K562 (cell line): ENCODE measurements around the gene HDAC10. TPM values are rescaled to one million over a fixed set of nuclear protein-coding genes. Genes with fewer than 3 reads are reported as not detected.

Source experiments
- ATAC-seq: fragments of 200-7000 bp; cut with Tn5 transposase; 3 replicates; pipeline ENCODE4 v1.9.1; 2020; ENCODE audit warnings: moderate library complexity
- BruUV-seq: library from RNA; stranded (reverse); fragments of 400-500 nt; replicated peaks from 2 replicates; lab custom pipeline; 2021; lab: Mats Ljungman, UMichigan
- CTCF ChIA-PET: fragments of 300-600 bp; formaldehyde crosslinking; extraction: SDS; loops from one replicate; lab custom pipeline; 2021; ENCODE audit warnings: low intra/inter-chr PET ratio; lab: Yijun Ruan, JAX
- POLR2A ChIA-PET: fragments of 300-600, 350-650 bp; sonication (Branson Sonifier 250); formaldehyde crosslinking; extraction: SDS; loops from one replicate; lab custom pipeline; 2021; ENCODE audit warnings: antibody characterized with exemption, inconsistent platforms; lab: Yijun Ruan, JAX
- DNase-seq, 4 experiments: peaks; one replicate each; pipeline versions ENCODE4 v3.0.0 to v3.0.0-alpha.2; 2011 to 2018; ENCODE audit warnings: low spot score in 3 of 4, mixed read lengths in 3 of 4; ENCODE audit errors: extremely low read depth in 1 of 4
- FAIRE-seq: peaks from 2 replicates; lab custom pipeline; 2011; peaks lifted over from hg19 to GRCh38; lab: Jason Lieb, UNC
- H2AFZ ChIP-seq: 2 replicates; pipeline ENCODE4 v1.6.0; 2011; ENCODE audit warnings: low read depth, low read length, control low read depth, inconsistent platforms
- H3K27ac ChIP-seq: fragments of 200-600 bp; 3 replicates; pipeline ENCODE4 v1.8.0; 2011; ENCODE audit warnings: low read depth, mild to moderate bottlenecking, control low read depth, inconsistent platforms, low read length, moderate library complexity, mixed read lengths; ENCODE audit errors: extremely low read depth
- H3K27me3 ChIP-seq, 2 experiments: fragments of 300-600 bp in 1 of 2; 2 replicates in 1 of 2; 3 replicates in 1 of 2; pipeline versions ENCODE4 v1.6.0 to v1.8.0; 2011; ENCODE audit warnings: inconsistent platforms in 2 of 2, low read length in 2 of 2, mild to moderate bottlenecking in 1 of 2, mixed read lengths in 1 of 2, moderate library complexity in 1 of 2; ENCODE audit not compliant: control insufficient read depth in 2 of 2, insufficient read depth in 2 of 2
- H3K36me3 ChIP-seq: fragments of 300-600 bp; 3 replicates; pipeline ENCODE4 v1.8.0; 2011; ENCODE audit warnings: mild to moderate bottlenecking, low read length, inconsistent platforms; ENCODE audit not compliant: control insufficient read depth, insufficient read depth
- H3K4me1 ChIP-seq, 2 experiments: fragments of 200-600 bp in 1 of 2; replicated peaks in 1 of 2; 2 replicates in 1 of 2; 3 replicates in 1 of 2; pipeline versions ENCODE4 v1.5.1 to v1.8.0; 2011; ENCODE audit warnings: inconsistent platforms in 2 of 2, low read length in 2 of 2, mild to moderate bottlenecking in 1 of 2, mixed read lengths in 1 of 2, moderate library complexity in 1 of 2; ENCODE audit not compliant: control insufficient read depth in 2 of 2, insufficient read depth in 2 of 2
- H3K4me2 ChIP-seq: 2 replicates; pipeline ENCODE4 v1.6.1; 2011; ENCODE audit warnings: low read length, control low read depth, inconsistent platforms, mixed read lengths; ENCODE audit not compliant: insufficient read depth
- H3K4me3 ChIP-seq: fragments of 200-600 bp; sonication (generic), shearing (Covaris generic); 2 replicates; pipeline ENCODE4 v1.5.1; 2016; ENCODE audit warnings: control low read depth, inconsistent platforms
- H3K79me2 ChIP-seq: fragments of 200-600 bp; 3 replicates; pipeline ENCODE4 v1.8.0; 2011; ENCODE audit warnings: low read length, inconsistent platforms; ENCODE audit not compliant: control insufficient read depth, insufficient read depth
- H3K9ac ChIP-seq, 2 experiments: 2 replicates each; pipeline versions ENCODE4 v1.6.0 to v1.6.1; 2011; ENCODE audit warnings: low read depth in 2 of 2, low read length in 2 of 2, control low read depth in 1 of 2, inconsistent platforms in 1 of 2, mild to moderate bottlenecking in 1 of 2, mixed read lengths in 1 of 2; ENCODE audit not compliant: insufficient read depth in 1 of 2
- H3K9me1 ChIP-seq: one replicate; pipeline ENCODE4 v1.6.0; 2011; ENCODE audit warnings: inconsistent platforms, mild to moderate bottlenecking, low read length, moderate library complexity; ENCODE audit not compliant: control insufficient read depth, insufficient read depth
- H3K9me3 ChIP-seq: replicated peaks from 2 replicates; pipeline ENCODE4 v1.5.1; 2011; ENCODE audit warnings: low read depth, low read length, inconsistent platforms; ENCODE audit not compliant: control insufficient read depth, insufficient read depth
- H4K20me1 ChIP-seq: replicated peaks from 2 replicates; pipeline ENCODE4 v1.6.1; 2011; ENCODE audit warnings: low read length, inconsistent platforms, mixed read lengths; ENCODE audit not compliant: control insufficient read depth, insufficient read depth
- CREB3 ChIP-seq: fragments of 450-650 bp; conservative IDR thresholded peaks from 2 replicates; pipeline ENCODE4 v1.6.1; 2016; ENCODE audit warnings: missing genetic modification characterization, low read depth, mild to moderate bottlenecking, missing compliant biosample characterization, moderate library complexity
- FOXJ2 ChIP-seq: fragments of 200-800 bp; sonication (Bioruptor generic); IDR thresholded peaks from 2 replicates; pipeline ENCODE4 v1.6.1; 2016; ENCODE audit warnings: missing genetic modification characterization, missing compliant biosample characterization
- GABPA ChIP-seq: fragments of 200-800 bp; sonication (Bioruptor generic); conservative IDR thresholded peaks from 2 replicates; pipeline ENCODE4 v1.6.1; 2016; ENCODE audit warnings: low read depth, missing genetic modification characterization, missing compliant biosample characterization
- GTF3C2 ChIP-seq: IDR thresholded peaks from 3 replicates; pipeline ENCODE4 v1.6.1; 2011; ENCODE audit warnings: borderline replicate concordance, mild to moderate bottlenecking, moderate library complexity; ENCODE audit not compliant: insufficient read length; ENCODE audit errors: extremely low read depth
- HMG20A ChIP-seq: fragments of 450-650 bp; formaldehyde crosslinking; conservative IDR thresholded peaks from 2 replicates; pipeline ENCODE4 v1.4.0; 2020; ENCODE audit warnings: mild to moderate bottlenecking, mixed read lengths
- HMGXB4 ChIP-seq: sonication (generic); formaldehyde crosslinking; IDR thresholded peaks from 2 replicates; pipeline ENCODE4 v1.8.1; 2023; ENCODE audit warnings: mild to moderate bottlenecking, missing genetic modification reagents
- KAT2B ChIP-seq: IDR thresholded peaks from one replicate; pipeline ENCODE4 v1.6.1; 2012; ENCODE audit warnings: low read depth, mild to moderate bottlenecking, control low read depth, inconsistent platforms, low read length, moderate library complexity
- MIER1 ChIP-seq: fragments of 450-650 bp; IDR thresholded peaks from 2 replicates; pipeline ENCODE4 v1.6.1; 2016; ENCODE audit warnings: antibody characterized with exemption, mild to moderate bottlenecking, low read depth
- PHB2 ChIP-seq: fragments of 450-650 bp; IDR thresholded peaks from 2 replicates; pipeline ENCODE4 v1.6.1; 2017; ENCODE audit warnings: low read depth
- PTBP1 ChIP-seq: fragments of 200-400 bp; formaldehyde crosslinking; IDR thresholded peaks from 2 replicates; pipeline ENCODE4 v1.6.1; 2017; ENCODE audit warnings: low read depth, low read length
- RB1 ChIP-seq: fragments of 450-650 bp; IDR thresholded peaks from 2 replicates; pipeline ENCODE4 v1.6.1; 2017; ENCODE audit warnings: low read depth, mild to moderate bottlenecking
- U2AF2 ChIP-seq: fragments of 200-400 bp; formaldehyde crosslinking; optimal IDR thresholded peaks from 2 replicates; pipeline ENCODE3; 2017; ENCODE audit warnings: low read depth, mild to moderate bottlenecking, low read length
- ZNF282 ChIP-seq: sonication (generic); formaldehyde crosslinking; IDR thresholded peaks from 2 replicates; pipeline ENCODE4 v1.8.1; 2023; ENCODE audit warnings: missing genetic modification reagents
- ZNF584 ChIP-seq: fragments of 200-800 bp; sonication (Bioruptor generic); IDR thresholded peaks from 2 replicates; pipeline ENCODE4 v1.6.1; 2016; ENCODE audit warnings: low read depth, mild to moderate bottlenecking, missing genetic modification characterization, missing compliant biosample characterization
- WGBS: fragments of 100-300 bp; shearing (Covaris generic); methylation state at CpG from one replicate; pipeline ENCODE4 v1.1.6; 2016; ENCODE audit warnings: low coverage, mixed read lengths; ENCODE audit not compliant: insufficient coverage; ENCODE audit errors: missing lambda C conversion rate; 5-methylcytosine and 5-hydroxymethylcytosine counted together
- in situ Hi-C: fragments of 300-500 bp; cut with MboI; formaldehyde crosslinking; loops from 4 replicates; pipeline ENCODE4 v1.15.0; 2018; ENCODE audit warnings: inconsistent platforms, mixed read lengths
- intact Hi-C: fragments of 100-400 bp; cut with micrococcal nuclease; formaldehyde crosslinking; loops from 2 replicates; pipeline ENCODE4 v1.14.2; 2022
- polyA plus RNA-seq, 8 experiments: library from polyadenylated mRNA; depleted of rRNA in 4 of 8; stranded (reverse) in 5 of 8; unstranded in 3 of 8; fragments of >200 nt; fragmentation: Nextera tagmentation in 2 of 8; fragmentation: Illumina TruSeq in 1 of 8; extraction: Ambion mirVana in 2 of 8; extraction: Trizol in 1 of 8; gene quantifications; 2 replicates each; pipeline versions ENCODE4 v1.2.1 to v1.2.3, GENCODE V29; 2011 to 2014; ENCODE audit warnings: inconsistent platforms in 1 of 8, missing spikeins in 1 of 8
- total RNA-seq, 7 experiments: library from RNA; depleted of rRNA in 6 of 7; stranded (reverse); fragments of >200 nt in 6 of 7; fragmentation: Illumina TruSeq in 2 of 7; extraction: Trizol in 2 of 7; gene quantifications; 2 replicates each; pipeline versions ENCODE4 v1.2.1 to v1.2.3, GENCODE V29; 2011 to 2021; ENCODE audit warnings: low replicate concordance in 1 of 7

The HDAC10 gene
- total and polyA plus RNA-seq, 9 of the 15 experiments (the other 6 are each of a cell fraction or from before 2014, with no cell fraction given): 0.10 to 44.2 (median 6.5) TPM

DNA sequence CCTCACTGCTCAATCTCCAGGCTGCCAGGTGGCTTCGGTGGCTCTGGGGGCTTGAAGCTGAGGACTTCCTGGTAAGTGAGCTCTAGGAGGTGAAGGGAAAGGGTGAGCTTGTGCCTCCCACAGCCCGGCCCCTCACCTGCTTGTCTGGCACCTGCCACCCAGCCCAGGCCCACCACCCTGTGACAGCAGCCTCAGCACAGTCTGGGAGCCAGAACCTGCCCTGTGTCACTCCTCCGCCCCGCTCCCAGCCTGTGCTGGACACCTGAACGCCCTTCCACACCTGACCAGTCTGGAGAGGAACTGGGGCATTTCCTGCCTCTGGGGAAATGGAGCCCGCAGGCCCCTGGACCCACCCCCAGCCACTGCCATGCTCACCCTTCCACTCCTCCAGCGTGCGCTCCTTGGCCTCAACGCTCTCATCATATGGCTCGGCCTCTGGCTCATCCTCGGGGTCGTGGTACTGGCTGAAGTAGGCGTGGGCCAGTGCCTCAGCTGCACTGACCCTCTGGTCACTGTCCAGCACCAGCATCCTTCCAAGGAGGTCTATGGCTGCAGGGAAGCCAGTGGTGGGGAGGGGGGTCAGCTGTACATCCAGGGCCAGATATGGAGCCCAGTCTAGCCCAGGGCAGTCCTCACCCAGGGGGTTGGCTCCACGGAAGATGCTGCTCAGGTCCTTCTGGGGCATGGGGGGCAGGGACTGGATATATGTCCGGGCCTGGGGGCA lies 14.0 kb upstream of the HDAC10 start (continued):
- TF ChIP-seq MIER1: no peak

GRCh38 chr22:50264104-50264745 lies 13.2 kb upstream of the HDAC10 start:
- intact Hi-C loops: no loop called here
- Histone ChIP-seq H2AFZ (no peak overlapping the region), H3K9me1 (no peaks in the 10 kb centered on the region), H3K4me3 (no peak overlapping the region), H3K79me2 (peaks cover 18% of the 10 kb centered on the region), H3K9me3 (no peaks in the 10 kb centered on the region), H3K27ac (no peak overlapping the region), H3K36me3 (peaks cover 3% of the 10 kb centered on the region; the same call in 1 of the 3 replicates), H3K4me1 (peaks cover 18 to 83% of the 10 kb centered on the region in 2 experiments; a peak in 4 of 5 replicates), H4K20me1 (no peaks in the 10 kb centered on the region), H3K9ac (no peak overlapping the region), H3K27me3 (no peaks in the 10 kb centered on the region), H3K4me2 (no peak overlapping the region)
- no peak for FAIRE-seq
- in situ Hi-C loops: no loop called here
- BruUV-seq: no TSS peak
- POLR2A ChIA-PET: interaction anchor here (1.5 to 1.9 kb wide), 2 partner anchors 11 to 13 kb away, joined by 4 to 11 read pairs; partner anchors contain the start of gene HDAC10
- WGBS: 85% methylated on average over 9 of the region's 15 CpGs
- DNase-seq: no peak
- ATAC-seq: no peak
- CTCF ChIA-PET: no interaction called here
- TF ChIP-seq PHB2: no peak
- no peak for TF ChIP-seq CREB3
- TF ChIP-seq GABPA (tag): no peak
- no peak for TF ChIP-seq ZNF282
- TF ChIP-seq HMGXB4 (CRISPR knock-in tag): no peak
- no peak for TF ChIP-seq FOXJ2 (tag)
- TF ChIP-seq GTF3C2: no peak
- TF ChIP-seq ZNF584 (CRISPR knock-in tag): no peak
- TF ChIP-seq KAT2B: no peak
- no peak for TF ChIP-seq PTBP1
- no peak for TF ChIP-seq U2AF2
- TF ChIP-seq RB1: no peak
- TF ChIP-seq HMG20A (CRISPR knock-in tag): no peak
